Measurements from ENCODE around the gene ROGDI. TPM values are rescaled to one million over a fixed set of nuclear protein-coding genes. Genes with fewer than 3 reads are reported as not detected.

The ROGDI gene
- total RNA-seq, 4 donors from 2014 or later = 26.3 to 50.1 (median 38.0) TPM

GRCh38 chr16:4803898-4804762 lies 1.7 kb upstream of the ROGDI start:
- H3K4me1 ChIP-seq = peaks cover 6 to 25% (median 8%) of the 10 kb centered on the region in 4 donors
- H3K27ac ChIP-seq = no peak overlapping the region
- no peak overlapping the region for H3K4me3 ChIP-seq
- peaks cover 0 to 47% (median 0%) of the 10 kb centered on the region in 3 donors for H3K36me3 ChIP-seq
- H3K9me3 ChIP-seq = no peaks in the 10 kb centered on the region
- H3K27me3 ChIP-seq = no peaks in the 10 kb centered on the region
- DNase-seq = no peak
- TF ChIP-seq POLR2A (IDR thresholded peaks at IDR 0.05) (no peak), CTCF (IDR thresholded peaks at IDR 0.05) (no peak)

- Histone ChIP-seq H3K9me3 (no peaks in the 10 kb centered on the region), H3K27me3 (no peaks in the 10 kb centered on the region), H3K4me3 (peak overlapping the region in 2 of 4 donors; percentile 77 to 88), H3K36me3 (peaks cover 0 to 47% (median 0%) of the 10 kb centered on the region in 3 donors), H3K27ac (peak overlapping the region in 2 of 4 donors; percentile 81 to 89), H3K4me1 (peaks cover 6 to 25% (median 8%) of the 10 kb centered on the region in 4 donors)
- TF ChIP-seq CTCF (IDR thresholded peaks at IDR 0.05) (no peak), POLR2A (IDR thresholded peaks at IDR 0.05) (no peak)
- DNase-seq = no peak
Observed at GRCh38 chr16:4803401-4803844, 990 bp upstream of the ROGDI start.

GRCh38 chr16:4802659-4803287 lies 340 bp upstream of the ROGDI start:
- H3K4me3 ChIP-seq = peak overlapping the region; percentile 72 to 96 (median 82)
- no peaks in the 10 kb centered on the region for H3K27me3 ChIP-seq
- peaks cover 6 to 25% (median 8%) of the 10 kb centered on the region in 4 donors for H3K4me1 ChIP-seq
- H3K36me3 ChIP-seq = peaks cover 0 to 47% (median 0%) of the 10 kb centered on the region in 3 donors
- TF ChIP-seq CTCF (IDR thresholded peaks at IDR 0.05) (peak; percentile 11 to 52 (median 33)), POLR2A (IDR thresholded peaks at IDR 0.05) (peak in 1 of 2 donors; percentile 20)
- peak; percentile 89 to 96 (median 96) for DNase-seq
- no peaks in the 10 kb centered on the region for H3K9me3 ChIP-seq
- H3K27ac ChIP-seq = peak overlapping the region; percentile 81 to 99 (median 92)

- H3K36me3 ChIP-seq = peaks cover 0 to 41% (median 0%) of the 10 kb centered on the region in 3 donors
- H3K4me1 ChIP-seq = peaks cover 6 to 25% (median 8%) of the 10 kb centered on the region in 4 donors
- peak overlapping the region; percentile 72 to 96 (median 82) for H3K4me3 ChIP-seq
- H3K9me3 ChIP-seq = no peaks in the 10 kb centered on the region
- H3K27me3 ChIP-seq = no peaks in the 10 kb centered on the region
- H3K27ac ChIP-seq = peak overlapping the region; percentile 81 to 99 (median 92)
- DNase-seq = no peak
- TF ChIP-seq CTCF (IDR thresholded peaks at IDR 0.05) = no peak
Observed at GRCh38 chr16:4801051-4801961, 1.1 kb downstream of the ROGDI start.
